Glomerular visceral epithelial cell (primary cell): ENCODE data around the gene MT3.

Experiments used
- DNase-seq: peaks from one replicate; pipeline ENCODE4 v3.0.0-alpha.2; 2016; ENCODE audit errors: extremely low spot score

MT3 gene

GRCh38 chr16:56589141-56590039, at the start of gene MT3:
Gene MT3, plus strand, starts transcription at chr16:56589528. Its CDS starts 63 bp downstream, at chr16:56589591.
- peak; percentile 7 for DNase-seq

DNA sequence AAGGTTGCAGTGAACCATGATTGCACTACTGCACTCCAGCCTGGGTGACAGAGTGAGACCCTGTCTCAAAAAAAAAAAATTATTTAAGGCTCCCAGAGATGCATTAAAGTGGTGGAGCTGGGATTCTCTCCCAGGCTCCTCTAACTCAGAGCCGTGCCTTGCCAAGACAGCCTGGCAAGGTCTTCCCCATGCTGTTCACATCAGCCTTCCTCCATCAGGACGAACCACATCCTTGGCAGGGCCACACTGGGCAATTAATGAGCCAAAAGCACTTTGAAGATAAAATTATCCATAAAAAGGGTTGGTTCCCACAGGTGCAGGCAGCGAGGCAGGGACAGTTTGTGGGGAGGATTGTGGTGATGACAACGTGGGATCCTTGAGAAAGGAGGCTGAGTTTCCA, 49.7 kb upstream of the MT3 start:
- no peak for DNase-seq

DNA sequence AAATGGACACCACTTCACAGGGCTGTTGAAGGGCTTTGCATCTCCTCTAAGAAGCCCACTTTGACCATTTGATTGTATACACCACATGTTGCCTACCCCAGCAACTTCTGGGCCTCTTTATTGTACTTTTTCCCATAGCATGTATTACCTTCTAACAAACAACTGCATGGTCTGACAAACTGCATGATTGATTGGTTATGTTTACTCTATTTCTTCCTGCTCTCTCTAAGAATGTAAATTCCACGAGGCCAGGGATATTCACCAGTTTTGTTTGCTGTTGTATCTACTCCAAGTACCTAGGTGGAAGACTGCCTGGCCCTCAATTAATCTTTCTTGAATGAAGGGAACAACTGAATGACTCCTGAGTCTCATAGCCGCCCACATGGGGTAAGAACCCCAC, 47.3 kb upstream of the MT3 start:
- DNase-seq: no peak

GRCh38 chr16:56547120-56547948, 42.0 kb upstream of the MT3 start:
- DNase-seq: no peak

- no peak for DNase-seq
Measured at GRCh38 chr16:56547949-56548567, 41.3 kb upstream of the MT3 start.

DNA sequence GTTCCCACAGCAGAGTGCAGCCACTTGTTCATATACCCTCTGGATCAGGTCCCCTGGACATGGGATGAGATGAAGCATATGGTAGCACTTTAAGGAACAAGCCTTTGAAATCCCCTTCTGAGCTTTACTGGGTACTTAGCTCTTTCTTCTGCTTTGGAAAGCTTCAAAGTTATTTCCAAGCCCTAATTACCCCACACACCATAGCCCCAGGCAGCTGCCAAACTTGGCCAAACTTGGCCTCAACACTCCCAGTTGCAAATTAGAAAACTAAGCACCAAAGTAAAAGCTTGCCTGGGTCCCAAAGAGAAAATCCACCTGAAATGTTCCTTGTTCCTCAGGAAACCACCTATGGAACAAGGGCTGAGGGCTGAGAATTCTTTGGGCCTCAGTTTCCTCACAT, 40.2 kb upstream of the MT3 start:
- DNase-seq: no peak

- DNase-seq: no peak
Measured at GRCh38 chr16:56549744-56550385, 39.5 kb upstream of the MT3 start.

- DNase-seq: no peak
Measured at GRCh38 chr16:56551796-56552738, 37.3 kb upstream of the MT3 start.

- no peak for DNase-seq
Measured at GRCh38 chr16:56554441-56554840, 34.9 kb upstream of the MT3 start.

GRCh38 chr16:56558024-56558747, 31.1 kb upstream of the MT3 start:
- peak; percentile 67 for DNase-seq

DNA sequence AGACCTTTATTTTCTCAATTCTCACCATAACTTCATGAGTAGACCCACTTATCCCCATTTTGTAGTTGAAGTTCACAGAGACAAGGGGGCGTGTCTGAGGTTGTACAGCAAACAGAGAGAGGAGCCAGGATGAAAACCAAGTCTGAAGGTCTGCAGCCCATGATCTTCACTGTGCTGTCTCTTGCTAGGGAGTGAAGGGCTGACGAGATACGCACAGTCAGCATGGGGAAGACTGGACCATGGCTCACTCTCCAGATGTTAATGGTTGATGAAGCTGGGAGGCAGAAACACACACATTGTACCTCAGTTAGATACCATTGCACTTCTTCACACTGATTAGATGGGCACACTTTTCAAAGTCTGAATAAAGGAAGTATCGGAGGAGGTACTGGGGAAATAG, 30.2 kb upstream of the MT3 start:
- no peak for DNase-seq

DNA sequence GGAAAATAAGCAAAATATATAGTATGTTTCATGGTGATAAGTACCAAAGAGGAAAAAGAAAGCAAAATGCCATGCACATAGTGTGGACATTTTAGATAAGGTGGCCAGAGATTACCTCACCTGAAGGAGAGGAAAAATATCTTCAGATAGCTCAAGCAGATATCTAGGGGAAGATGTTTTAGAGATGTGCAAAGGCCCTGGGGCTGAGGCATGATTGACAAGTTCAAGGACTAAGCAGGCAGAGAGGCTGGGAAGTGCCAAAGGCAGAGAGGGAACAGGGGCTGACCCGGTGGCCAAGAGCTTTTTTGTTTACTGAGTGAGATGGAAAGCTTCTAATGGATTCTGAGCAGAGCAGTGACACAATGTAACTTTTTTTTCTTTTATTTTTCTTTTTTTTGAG, 28.9 kb upstream of the MT3 start:
- no peak for DNase-seq

DNA sequence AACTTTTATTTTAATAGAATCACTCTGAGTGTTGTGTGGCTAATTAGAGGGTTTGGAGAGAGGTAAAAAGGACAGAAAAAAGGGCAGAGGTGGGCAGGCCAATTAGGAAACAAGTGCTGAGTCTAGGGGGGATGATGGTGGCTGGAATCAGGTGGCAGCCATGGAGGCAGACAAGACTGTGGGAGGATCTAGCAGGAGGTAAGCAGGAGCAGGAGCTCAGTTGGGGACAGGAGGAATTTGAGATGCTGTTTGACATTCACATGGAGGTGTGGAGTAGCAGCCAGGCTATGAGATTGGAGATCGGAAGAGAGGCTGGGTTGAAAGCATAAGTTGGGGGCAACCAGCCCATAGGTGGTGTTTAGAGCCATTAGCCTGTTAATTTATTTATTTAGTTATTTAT, 28.2 kb upstream of the MT3 start:
- DNase-seq: no peak

DNA sequence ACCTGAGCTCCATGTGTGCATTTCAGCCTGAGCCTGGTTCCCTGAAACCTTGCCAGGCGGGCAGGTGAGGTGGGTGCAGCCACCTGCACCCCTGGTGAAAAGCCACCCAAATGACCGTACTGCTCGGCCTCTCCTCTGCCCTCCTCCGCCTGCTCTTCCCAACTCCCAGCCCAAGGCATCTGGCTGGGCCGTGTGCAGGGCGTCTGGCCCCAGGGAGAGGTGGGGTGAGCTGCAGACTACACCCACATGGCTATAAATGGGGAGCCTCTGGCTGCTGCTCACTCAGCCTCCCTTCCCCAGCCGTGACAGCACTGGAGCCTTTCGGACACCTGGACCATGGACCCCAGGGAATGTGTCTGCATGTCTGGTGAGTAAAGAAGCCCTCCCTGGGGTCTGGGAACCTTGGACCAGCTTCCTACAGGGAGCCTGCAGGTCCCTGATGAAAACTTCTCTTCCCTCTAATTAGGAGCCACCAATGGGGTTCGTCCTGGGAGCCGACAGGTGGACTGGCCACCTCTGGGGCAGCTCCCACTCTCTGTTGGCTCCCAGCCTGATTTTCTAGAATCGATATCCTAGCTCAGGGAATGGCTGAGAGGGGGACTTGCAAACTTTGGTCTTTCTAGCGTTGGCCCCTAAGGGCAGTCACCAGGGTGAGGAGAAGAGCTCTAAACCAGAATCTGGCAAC, 24.4 kb upstream of the MT3 start, which contains the start of gene MT4:
Gene MT4, plus strand, starts transcription at position 281 of the 685 bp plus-strand sequence. Its CDS starts 56 bp downstream, at position 337.
- DNase-seq: no peak

GRCh38 chr16:56569971-56570370, 19.4 kb upstream of the MT3 start:
- no peak for DNase-seq

DNA sequence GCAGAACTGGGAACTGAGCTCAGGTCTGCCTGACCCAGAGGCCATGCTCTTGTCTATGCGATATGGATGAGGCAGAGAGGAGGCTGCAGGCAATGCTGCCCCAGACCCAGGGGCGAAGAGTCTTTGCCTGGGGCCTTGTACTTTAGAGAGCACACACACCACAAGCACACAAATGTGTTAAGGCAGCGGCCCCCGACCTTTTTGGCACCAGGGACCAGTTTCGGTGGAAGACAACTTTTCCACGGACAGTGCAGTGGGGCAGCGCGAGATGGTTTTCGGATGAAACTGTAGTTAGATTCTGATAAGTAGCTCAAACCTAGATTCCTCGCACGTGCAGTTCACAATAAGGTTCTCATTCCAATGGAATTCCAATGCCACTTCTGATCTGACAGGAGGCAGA, 17.8 kb upstream of the MT3 start:
- no peak for DNase-seq

- no peak for DNase-seq
Measured at GRCh38 chr16:56574625-56575024, 14.7 kb upstream of the MT3 start.

DNA sequence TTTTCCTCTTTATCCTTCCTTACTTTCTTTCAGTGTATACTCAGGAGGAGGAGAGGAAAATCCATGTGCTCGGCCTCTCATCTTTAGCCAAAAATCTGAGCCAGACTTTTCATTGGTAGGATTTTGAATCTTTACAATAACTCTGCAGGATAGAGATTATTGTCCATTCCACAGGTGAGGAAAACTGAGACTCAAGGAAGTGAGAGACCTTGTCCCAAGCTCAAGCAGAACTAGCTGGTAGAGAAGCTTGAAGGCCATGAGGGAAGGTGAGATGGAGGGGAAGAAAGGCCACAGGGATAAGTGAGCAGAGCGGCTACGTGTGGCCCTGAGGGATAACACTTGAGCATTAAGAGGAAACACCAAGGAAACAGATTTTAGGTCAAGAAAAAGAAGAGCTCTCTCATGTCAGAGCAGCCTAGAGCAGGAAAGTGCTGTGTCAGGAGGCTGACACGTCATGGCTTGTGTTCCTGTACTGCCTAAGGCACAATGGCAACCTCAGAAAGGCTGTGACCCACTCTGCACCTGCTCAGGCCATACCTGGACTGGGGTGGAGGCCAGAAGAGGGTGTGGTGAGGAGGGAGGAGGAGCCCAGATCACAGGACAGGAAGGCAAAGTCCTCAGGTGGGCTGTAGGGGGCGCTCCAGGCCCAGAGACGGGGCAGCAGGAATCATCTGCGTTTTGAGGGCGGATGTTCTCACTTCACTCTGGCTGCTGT, 12.6 kb upstream of the MT3 start:
- DNase-seq: peak; percentile 47

- DNase-seq: no peak
Measured at GRCh38 chr16:56577300-56577625, 12.1 kb upstream of the MT3 start.
